D341Med (cell line): Measurements from ENCODE around the gene TENM3.
A peak's percentile ranks its signal among the peaks of the same experiment; 100 is the strongest.
"Not testable (repeated sequence)": the region's sequence is repeated elsewhere in the genome, so short reads cannot be mapped to it uniquely, and the experiment has no call there.

ENCODE experiments used
- DNase-seq: peaks from one replicate; pipeline ENCODE4 v3.0.0; 2012; ENCODE audit warnings: low spot score

TENM3 gene

DNA sequence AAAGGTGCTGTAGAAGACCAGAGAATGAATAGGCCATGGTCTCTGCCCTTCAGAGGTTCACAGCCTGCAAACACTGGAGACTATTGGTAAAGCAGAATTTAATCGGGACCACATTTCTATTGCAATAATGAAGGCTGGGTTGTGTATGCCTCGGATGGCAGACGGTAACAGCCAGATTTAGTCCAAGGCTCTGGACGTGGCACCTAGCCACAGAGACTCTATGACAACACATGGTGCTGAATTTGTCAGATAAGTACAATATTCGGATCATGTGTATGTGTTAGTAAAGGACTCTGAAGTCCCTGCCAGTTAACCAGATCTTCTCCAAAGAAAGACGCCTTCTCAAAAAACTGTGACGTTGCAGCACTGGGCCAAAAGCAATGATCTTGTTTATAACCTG lies 545.0 kb downstream of the TENM3 start:
- DNase-seq, result no peak

GRCh38 chr4:182789529-182789928 lies 546.3 kb downstream of the TENM3 start:
- no peak for DNase-seq

DNA sequence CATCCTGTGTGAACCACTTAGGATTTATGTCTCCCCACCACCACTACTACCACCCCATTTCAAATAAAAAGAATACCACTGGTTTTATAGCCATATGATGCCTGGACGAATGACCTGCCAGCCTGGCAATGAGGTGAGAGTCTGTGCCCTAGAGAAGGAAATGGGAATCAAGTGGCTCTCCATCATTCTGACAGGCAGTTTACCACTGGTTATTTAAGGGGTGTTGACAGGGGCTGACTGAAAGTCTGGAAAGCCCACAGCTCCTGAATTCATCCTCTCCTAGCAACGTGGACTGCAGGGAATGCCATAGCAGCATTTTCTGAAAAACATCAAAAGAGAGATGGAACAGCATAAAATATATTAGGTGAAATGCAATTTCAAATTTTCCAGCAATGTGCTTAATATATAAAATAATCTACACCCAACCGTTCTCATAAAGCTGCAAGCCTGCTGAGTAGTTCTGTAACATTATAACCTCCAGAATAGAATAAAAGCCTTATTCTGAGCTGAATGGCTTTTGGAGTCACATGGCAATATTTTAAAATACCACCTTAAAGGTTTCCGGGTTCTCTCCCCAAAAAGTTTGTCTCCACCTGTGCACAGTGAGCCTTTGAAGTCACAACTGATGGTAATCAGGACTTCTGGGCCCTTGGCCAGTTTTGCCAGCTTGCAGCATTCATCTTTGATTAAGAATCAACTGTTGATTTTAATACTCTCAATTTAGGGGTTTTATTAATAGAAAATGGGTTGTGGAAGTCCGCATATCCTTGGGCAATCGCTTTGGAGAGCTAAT lies 552.4 kb downstream of the TENM3 start:
- DNase-seq, result no peak

GRCh38 chr4:182799515-182800215 lies 556.5 kb downstream of the TENM3 start:
- no peak for DNase-seq

GRCh38 chr4:182800216-182800515 lies 557.0 kb downstream of the TENM3 start:
- DNase-seq, result no peak

GRCh38 chr4:182801636-182802035 lies 558.4 kb downstream of the TENM3 start:
- no peak for DNase-seq

- DNase-seq, result no peak
These were observed 559.4 kb downstream of the TENM3 start for GRCh38 chr4:182802621-182803020.

GRCh38 chr4:182803235-182803634 lies 560.0 kb downstream of the TENM3 start:
- no peak for DNase-seq

DNA sequence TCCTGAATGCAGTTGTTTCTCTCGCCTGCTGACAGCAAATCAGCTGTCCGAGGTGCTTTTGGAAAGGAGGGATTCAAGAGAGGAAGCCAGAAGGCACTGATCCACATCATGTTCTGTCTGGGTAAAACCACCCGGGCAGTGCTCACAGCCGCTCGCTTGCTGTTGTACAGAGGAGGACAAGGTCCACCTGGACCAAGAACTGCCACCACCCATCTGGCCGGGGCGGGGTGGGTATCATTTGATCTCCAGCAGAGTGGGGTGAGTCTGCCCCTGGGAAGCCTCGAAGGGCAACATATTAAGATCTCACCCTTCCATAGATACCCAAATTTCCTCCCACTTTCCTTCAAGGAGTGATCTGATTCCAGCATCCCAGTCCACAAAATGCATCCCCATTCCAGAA lies 560.9 kb downstream of the TENM3 start:
- DNase-seq, result no peak

DNA sequence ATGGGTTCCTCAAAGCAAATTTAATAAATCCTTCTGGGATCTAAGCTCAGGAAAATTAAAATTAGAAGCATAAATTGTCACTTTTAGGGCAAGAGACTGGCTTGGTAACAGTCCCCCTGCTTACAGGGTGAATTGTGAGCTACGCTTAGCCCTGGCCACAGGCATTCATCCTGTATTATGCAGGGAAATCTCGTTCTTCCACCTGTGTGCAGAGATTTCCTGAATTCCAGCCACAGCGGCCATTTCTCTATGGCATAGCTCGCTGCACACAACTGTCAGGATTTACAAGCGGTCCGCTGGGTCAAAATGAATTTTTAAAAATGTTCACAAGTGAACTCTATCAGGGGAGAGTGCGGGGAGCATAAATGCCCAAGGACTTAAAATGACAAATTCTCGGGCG lies 562.1 kb downstream of the TENM3 start:
- DNase-seq, result no peak

GRCh38 chr4:182805750-182806149 lies 562.5 kb downstream of the TENM3 start:
- no peak for DNase-seq

DNA sequence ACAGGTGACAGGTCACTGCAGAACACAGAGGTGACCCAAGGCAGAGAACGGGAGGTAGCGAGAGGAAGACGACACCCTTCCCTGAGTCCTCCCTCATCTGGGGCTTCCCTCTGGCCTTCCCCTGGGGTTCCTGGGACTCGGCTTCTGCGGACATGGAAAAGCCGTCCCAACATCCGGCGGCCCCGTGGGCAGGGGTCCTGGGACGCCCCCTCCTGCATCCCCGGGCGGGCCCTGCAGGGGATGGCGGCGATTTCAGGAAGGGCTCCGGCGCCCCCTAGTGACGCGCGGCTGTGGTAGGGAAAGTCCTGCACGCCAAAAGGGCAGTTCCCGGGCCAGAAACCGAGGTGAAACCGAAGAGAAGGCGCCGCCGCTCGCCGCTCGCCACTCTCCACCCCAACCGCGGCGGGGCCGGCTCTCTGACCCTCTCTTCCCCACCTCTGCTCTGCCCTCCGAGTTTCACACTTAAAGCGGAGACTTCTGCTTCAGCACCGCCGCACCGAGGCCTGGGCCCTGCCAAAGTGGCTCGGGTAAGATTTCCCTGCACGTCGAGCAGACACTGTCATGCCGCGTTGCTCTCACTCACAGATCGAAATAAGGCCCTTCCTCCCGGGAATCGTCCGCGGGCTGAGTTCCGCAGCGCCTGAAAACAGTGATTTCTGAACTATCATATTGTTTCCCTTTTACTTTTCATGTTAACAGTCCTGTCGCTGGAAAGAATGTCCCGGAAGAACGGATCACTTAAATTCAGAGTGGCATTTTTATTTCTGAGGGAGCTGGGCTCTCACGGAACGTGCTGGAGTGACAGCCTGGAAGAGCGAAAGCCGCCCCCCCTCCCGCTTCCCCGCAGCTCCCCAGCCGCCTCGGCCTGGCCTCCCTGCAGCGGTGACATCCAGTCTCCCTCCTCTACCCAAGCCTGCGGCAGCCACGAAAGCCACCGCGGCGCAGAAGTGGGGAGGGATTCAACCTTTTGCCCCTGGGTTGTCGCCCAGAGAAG lies 563.4 kb downstream of the TENM3 start:
- peak; percentile 92 for DNase-seq

- DNase-seq, result peak; percentile 47
These were observed 564.1 kb downstream of the TENM3 start for GRCh38 chr4:182807346-182807745.

- DNase-seq, result no peak
These were observed 564.8 kb downstream of the TENM3 start for GRCh38 chr4:182807767-182808548.

DNA sequence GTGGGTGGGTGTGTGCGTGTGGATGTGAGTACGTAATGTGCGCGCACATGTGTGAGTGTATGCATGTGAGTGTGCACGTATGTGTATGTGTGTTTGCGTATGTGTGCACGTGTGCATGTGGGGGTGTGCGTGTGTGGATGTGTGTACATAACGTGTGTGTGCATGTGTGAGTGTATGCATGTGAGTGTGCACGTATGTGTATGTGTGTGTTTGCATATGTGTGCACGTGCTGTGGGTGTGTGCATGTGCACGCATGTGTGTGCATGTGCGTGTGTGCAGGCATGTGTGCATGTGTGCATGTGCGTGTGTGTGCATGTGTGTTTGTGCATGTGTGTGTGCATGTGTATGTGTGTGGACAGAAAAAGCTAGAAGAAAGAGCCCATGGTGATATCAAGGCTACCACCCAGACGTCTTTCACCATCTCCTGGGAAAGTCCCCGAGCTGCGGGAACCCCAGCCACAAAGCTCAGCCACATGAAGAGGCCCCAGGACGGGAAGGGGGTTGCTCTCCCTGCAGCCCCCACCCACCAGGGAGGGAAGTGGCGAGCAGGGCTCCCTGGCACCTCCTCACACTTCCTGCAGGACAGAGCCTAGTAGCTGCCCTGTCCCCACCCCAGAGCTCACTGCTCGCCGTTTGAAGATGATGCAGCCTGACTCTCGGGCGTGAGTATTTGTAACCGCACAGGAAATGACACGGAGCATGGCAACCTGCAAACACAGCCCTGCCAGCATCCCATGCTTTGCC lies 565.6 kb downstream of the TENM3 start:
- no peak for DNase-seq

- no peak for DNase-seq
These were observed 566.4 kb downstream of the TENM3 start for GRCh38 chr4:182809417-182810102.

GRCh38 chr4:182810103-182810615 lies 567.0 kb downstream of the TENM3 start:
- no peak for DNase-seq

GRCh38 chr4:182812916-182813315 lies 569.7 kb downstream of the TENM3 start:
- DNase-seq, result no peak

DNA sequence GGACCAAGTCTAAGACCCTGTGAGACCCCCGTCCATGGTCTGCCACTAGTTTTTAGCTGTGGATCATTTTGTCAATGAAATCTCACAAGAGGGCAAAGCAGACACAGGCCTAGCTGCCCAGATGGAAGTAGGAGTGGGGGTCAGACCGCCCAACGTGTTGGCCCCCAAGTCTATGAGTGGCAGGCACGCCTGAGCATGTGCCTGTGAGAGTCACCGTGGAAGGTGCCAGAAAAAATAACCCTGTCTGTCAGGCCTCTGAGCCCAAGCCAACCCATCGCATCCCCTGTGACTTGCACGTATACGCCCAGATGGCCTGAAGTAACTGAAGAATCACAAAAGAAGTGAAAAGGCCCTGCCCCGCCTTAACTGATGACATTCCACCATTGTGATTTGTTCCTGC lies 570.9 kb downstream of the TENM3 start:
- DNase-seq, result not testable (repeated sequence)
